HCT116 (cell line): Measurements from ENCODE around the gene TBXAS1.

Experiments
- MAX ChIP-seq: IDR thresholded peaks from 2 replicates; pipeline ENCODE4 v1.6.1; 2012
- POLR2A ChIP-seq: IDR thresholded peaks from 2 replicates; pipeline ENCODE4 v1.7.0; 2011; ENCODE audit warnings: borderline replicate concordance; ENCODE audit not compliant: insufficient read depth, insufficient read length; ENCODE audit errors: extremely low read depth

GRCh38 chr7:139850906-139851305, 21.8 kb downstream of the TBXAS1 start:
- TF ChIP-seq MAX (no peak), POLR2A (no peak)
